Measurements from ENCODE around the gene NCOA3.

The NCOA3 gene

DNA sequence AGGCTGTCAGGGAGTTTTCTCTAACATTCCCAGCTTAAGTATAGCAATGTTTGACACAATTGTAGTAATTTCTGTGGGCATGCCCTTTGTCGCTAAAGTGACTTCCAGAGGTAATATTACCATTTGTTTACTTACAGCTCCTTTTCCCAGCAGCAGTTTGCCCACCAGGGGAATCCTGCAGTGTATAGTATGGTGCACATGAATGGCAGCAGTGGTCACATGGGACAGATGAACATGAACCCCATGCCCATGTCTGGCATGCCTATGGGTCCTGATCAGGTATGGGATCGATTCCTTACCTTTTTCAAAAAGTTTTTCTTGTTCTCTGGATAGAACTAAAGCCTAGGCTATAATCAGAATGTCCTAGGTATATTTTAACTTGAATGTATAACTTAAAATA, 151.1 kb downstream of the NCOA3 start:
- no peaks in the 10 kb centered on the region for H3K27me3 ChIP-seq (ENCODE audit: control insufficient read depth in 2 of 2, insufficient read depth in 2 of 2, low read length in 2 of 2)
- no peak overlapping the region for H3K9ac ChIP-seq (ENCODE audit: low read depth in 1 of 2, low read length in 2 of 2)
- peaks cover 49 to 57% of the 10 kb centered on the region in 2 donors for H3K36me3 ChIP-seq (ENCODE audit: control insufficient read depth in 2 of 2, insufficient read depth in 2 of 2, low read length in 2 of 2)
- no peaks in the 10 kb centered on the region for H3K4me1 ChIP-seq (ENCODE audit: control insufficient read depth in 2 of 2, insufficient read depth in 2 of 2, low read length in 2 of 2)
- no peaks in the 10 kb centered on the region for H3K9me3 ChIP-seq (ENCODE audit: control insufficient read depth in 2 of 2, low read length in 2 of 2)
- no peak overlapping the region for H3K4me3 ChIP-seq (ENCODE audit: low read length in 2 of 2)
- H3K27ac ChIP-seq (ENCODE audit: low read depth in 2 of 2, low read length in 2 of 2), result no peak overlapping the region

DNA sequence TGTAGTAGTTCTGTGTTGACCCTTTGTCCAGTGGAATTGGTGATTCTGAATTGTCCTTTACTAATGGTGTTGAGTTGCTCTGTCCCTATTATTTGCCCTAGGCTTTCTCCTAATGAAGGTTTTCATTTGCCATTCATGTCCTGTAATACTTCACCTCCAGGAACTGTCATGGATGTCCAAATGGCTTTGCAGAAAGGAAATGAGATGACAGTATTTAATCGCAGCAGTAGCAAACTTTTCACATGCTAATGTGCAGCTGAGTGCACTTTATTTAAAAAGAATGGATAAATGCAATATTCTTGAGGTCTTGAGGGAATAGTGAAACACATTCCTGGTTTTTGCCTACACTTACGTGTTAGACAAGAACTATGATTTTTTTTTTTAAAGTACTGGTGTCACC, 152.2 kb downstream of the NCOA3 start:
- H3K9me3 ChIP-seq (ENCODE audit: control insufficient read depth in 2 of 2, low read length in 2 of 2), result no peaks in the 10 kb centered on the region
- no peak overlapping the region for H3K27ac ChIP-seq (ENCODE audit: low read depth in 2 of 2, low read length in 2 of 2)
- no peaks in the 10 kb centered on the region for H3K4me1 ChIP-seq (ENCODE audit: control insufficient read depth in 2 of 2, insufficient read depth in 2 of 2, low read length in 2 of 2)
- H3K36me3 ChIP-seq (ENCODE audit: control insufficient read depth in 2 of 2, insufficient read depth in 2 of 2, low read length in 2 of 2), result peaks cover 51 to 56% of the 10 kb centered on the region in 2 donors
- no peaks in the 10 kb centered on the region for H3K27me3 ChIP-seq (ENCODE audit: control insufficient read depth in 2 of 2, insufficient read depth in 2 of 2, low read length in 2 of 2)
- no peak overlapping the region for H3K9ac ChIP-seq (ENCODE audit: low read depth in 1 of 2, low read length in 2 of 2)
- no peak overlapping the region for H3K4me3 ChIP-seq (ENCODE audit: low read length in 2 of 2)

DNA sequence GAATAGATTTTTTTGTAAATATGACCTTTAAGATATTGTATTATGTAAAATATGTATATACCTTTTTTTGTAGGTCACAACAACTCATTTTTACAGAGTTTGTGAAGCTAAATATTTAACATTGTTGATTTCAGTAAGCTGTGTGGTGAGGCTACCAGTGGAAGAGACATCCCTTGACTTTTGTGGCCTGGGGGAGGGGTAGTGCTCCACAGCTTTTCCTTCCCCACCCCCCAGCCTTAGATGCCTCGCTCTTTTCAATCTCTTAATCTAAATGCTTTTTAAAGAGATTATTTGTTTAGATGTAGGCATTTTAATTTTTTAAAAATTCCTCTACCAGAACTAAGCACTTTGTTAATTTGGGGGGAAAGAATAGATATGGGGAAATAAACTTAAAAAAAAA, 152.7 kb downstream of the NCOA3 start:
- H3K36me3 ChIP-seq (ENCODE audit: control insufficient read depth in 2 of 2, insufficient read depth in 2 of 2, low read length in 2 of 2), result peaks cover 50 to 56% of the 10 kb centered on the region in 2 donors

DNA sequence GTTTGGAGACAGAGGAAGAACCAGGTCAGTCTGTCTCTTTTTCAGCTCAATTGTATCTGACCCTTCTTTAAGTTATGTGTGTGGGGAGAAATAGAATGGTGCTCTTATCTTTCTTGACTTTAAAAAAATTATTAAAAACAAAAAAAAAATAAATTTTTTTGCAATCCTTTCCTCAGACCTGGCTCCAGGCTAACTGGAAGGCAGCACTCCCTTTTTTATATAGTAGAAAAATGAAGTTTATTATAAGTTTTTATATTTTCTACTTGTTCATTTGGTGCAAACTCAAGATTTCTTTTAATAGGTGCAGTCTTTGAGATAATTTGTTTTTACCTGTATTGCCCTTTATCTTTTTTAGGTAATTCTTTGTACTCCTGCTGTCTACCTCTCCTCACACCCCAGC, 153.9 kb downstream of the NCOA3 start:
- Histone ChIP-seq H3K27me3 (ENCODE audit: control insufficient read depth in 2 of 2, insufficient read depth in 2 of 2, low read length in 2 of 2) (no peaks in the 10 kb centered on the region), H3K36me3 (ENCODE audit: control insufficient read depth in 2 of 2, insufficient read depth in 2 of 2, low read length in 2 of 2) (peaks cover 51 to 56% of the 10 kb centered on the region in 2 donors), H3K4me3 (ENCODE audit: low read length in 2 of 2) (no peak overlapping the region), H3K27ac (ENCODE audit: low read depth in 2 of 2, low read length in 2 of 2) (no peak overlapping the region), H3K9me3 (ENCODE audit: control insufficient read depth in 2 of 2, low read length in 2 of 2) (no peaks in the 10 kb centered on the region), H3K4me1 (ENCODE audit: control insufficient read depth in 2 of 2, insufficient read depth in 2 of 2, low read length in 2 of 2) (no peaks in the 10 kb centered on the region), H3K9ac (ENCODE audit: low read depth in 1 of 2, low read length in 2 of 2) (no peak overlapping the region)

More for the DNA sequence above, 152.7 kb downstream of the NCOA3 start:
- Histone ChIP-seq H3K4me1 (ENCODE audit: control insufficient read depth in 2 of 2, insufficient read depth in 2 of 2, low read length in 2 of 2) (no peaks in the 10 kb centered on the region), H3K9ac (ENCODE audit: low read depth in 1 of 2, low read length in 2 of 2) (no peak overlapping the region), H3K9me3 (ENCODE audit: control insufficient read depth in 2 of 2, low read length in 2 of 2) (no peaks in the 10 kb centered on the region), H3K27me3 (ENCODE audit: control insufficient read depth in 2 of 2, insufficient read depth in 2 of 2, low read length in 2 of 2) (no peaks in the 10 kb centered on the region), H3K27ac (ENCODE audit: low read depth in 2 of 2, low read length in 2 of 2) (no peak overlapping the region), H3K4me3 (ENCODE audit: low read length in 2 of 2) (no peak overlapping the region)

DNA sequence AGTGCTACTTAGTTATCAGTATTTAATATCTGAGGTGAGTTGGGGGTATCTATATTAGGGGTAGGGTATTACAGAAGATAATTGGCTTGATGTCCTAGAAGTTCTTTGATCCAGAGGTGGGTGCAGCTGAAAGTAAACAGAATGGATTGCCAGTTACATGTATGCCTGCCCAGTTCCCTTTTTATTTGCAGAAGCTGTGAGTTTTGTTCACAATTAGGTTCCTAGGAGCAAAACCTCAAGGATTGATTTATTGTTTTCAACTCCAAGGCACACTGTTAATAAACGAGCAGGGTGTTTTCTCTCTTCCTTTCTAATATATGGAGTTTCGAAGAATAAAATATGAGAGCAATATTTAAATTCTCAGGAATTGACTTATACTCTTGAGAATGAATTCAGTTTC, 154.6 kb downstream of the NCOA3 start:
- no peak overlapping the region for H3K4me3 ChIP-seq (ENCODE audit: low read length in 2 of 2)
- peaks cover 51 to 52% of the 10 kb centered on the region in 2 donors for H3K36me3 ChIP-seq (ENCODE audit: control insufficient read depth in 2 of 2, insufficient read depth in 2 of 2, low read length in 2 of 2)
- no peaks in the 10 kb centered on the region for H3K9me3 ChIP-seq (ENCODE audit: control insufficient read depth in 2 of 2, low read length in 2 of 2)
- H3K4me1 ChIP-seq (ENCODE audit: control insufficient read depth in 2 of 2, insufficient read depth in 2 of 2, low read length in 2 of 2), result no peaks in the 10 kb centered on the region
- no peak overlapping the region for H3K27ac ChIP-seq (ENCODE audit: low read depth in 2 of 2, low read length in 2 of 2)
- H3K9ac ChIP-seq (ENCODE audit: low read depth in 1 of 2, low read length in 2 of 2), result no peak overlapping the region
- no peaks in the 10 kb centered on the region for H3K27me3 ChIP-seq (ENCODE audit: control insufficient read depth in 2 of 2, insufficient read depth in 2 of 2, low read length in 2 of 2)

DNA sequence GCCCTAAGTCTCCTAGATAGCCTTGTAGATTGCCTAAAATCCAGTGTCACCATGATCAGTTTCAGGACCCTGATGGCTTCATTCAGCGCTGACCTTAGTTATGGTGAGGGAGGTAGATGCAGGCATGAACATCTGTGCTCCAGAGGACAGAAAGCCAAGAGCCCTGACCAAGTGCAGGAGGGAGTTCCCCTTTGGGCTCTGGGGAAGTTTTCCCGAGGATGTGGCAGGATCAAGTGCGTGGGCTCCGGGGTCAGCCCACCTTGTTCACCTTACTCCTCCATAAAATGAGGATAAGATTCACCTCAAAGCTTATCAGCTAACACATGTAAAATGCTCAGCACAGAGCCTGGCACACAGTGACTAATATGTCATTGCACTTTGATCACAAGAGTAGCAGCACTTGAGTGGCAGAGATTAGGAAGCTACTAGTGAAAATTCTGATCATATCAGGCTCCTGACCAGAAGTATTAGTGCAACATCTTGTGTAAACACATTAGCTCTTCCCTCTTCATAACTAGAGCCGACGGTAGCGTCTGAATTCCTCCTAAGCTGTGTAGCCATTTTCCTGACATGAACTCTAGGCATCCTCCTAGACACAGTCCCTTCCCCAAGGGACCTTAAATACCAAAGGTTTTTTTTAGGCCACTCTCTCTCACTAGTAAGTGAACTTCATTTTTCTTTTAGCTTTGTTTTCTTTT, 158.4 kb downstream of the NCOA3 start:
- H3K4me3 ChIP-seq (ENCODE audit: low read length in 2 of 2), result no peak overlapping the region
- no peak overlapping the region for H3K27ac ChIP-seq (ENCODE audit: low read depth in 2 of 2, low read length in 2 of 2)
- no peaks in the 10 kb centered on the region for H3K27me3 ChIP-seq (ENCODE audit: control insufficient read depth in 2 of 2, insufficient read depth in 2 of 2, low read length in 2 of 2)

DNA sequence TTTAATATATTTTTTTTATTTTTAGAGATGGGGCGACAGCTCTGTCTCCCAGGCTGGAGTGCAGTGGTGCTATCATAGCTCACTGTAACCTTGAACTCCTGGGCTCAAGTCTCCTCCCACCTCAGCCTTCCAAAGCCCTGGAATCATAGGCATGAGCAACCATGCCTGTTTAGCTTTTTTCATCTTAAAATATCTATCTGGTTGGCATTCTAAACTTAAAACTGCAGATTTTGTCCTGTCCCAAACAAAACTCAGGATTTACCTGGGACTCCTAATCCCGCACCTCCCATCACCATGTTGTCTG, 158.9 kb downstream of the NCOA3 start:
- Histone ChIP-seq H3K9me3 (ENCODE audit: control insufficient read depth in 2 of 2, low read length in 2 of 2) (no peaks in the 10 kb centered on the region), H3K9ac (ENCODE audit: low read depth in 1 of 2, low read length in 2 of 2) (no peak overlapping the region), H3K4me3 (ENCODE audit: low read length in 2 of 2) (no peak overlapping the region), H3K27me3 (ENCODE audit: control insufficient read depth in 2 of 2, insufficient read depth in 2 of 2, low read length in 2 of 2) (no peaks in the 10 kb centered on the region), H3K36me3 (ENCODE audit: control insufficient read depth in 2 of 2, insufficient read depth in 2 of 2, low read length in 2 of 2) (peaks cover 38 to 39% of the 10 kb centered on the region in 2 donors), H3K4me1 (ENCODE audit: control insufficient read depth in 2 of 2, insufficient read depth in 2 of 2, low read length in 2 of 2) (peaks cover 7% of the 10 kb centered on the region in 2 donors), H3K27ac (ENCODE audit: low read depth in 2 of 2, low read length in 2 of 2) (no peak overlapping the region)

More for the DNA sequence above, 158.4 kb downstream of the NCOA3 start:
- H3K36me3 ChIP-seq (ENCODE audit: control insufficient read depth in 2 of 2, insufficient read depth in 2 of 2, low read length in 2 of 2), result peaks cover 37 to 40% of the 10 kb centered on the region in 2 donors
- no peaks in the 10 kb centered on the region for H3K9me3 ChIP-seq (ENCODE audit: control insufficient read depth in 2 of 2, low read length in 2 of 2)
- H3K4me1 ChIP-seq (ENCODE audit: control insufficient read depth in 2 of 2, insufficient read depth in 2 of 2, low read length in 2 of 2), result peaks cover 7% of the 10 kb centered on the region in 2 donors
- no peak overlapping the region for H3K9ac ChIP-seq (ENCODE audit: low read depth in 1 of 2, low read length in 2 of 2)

DNA sequence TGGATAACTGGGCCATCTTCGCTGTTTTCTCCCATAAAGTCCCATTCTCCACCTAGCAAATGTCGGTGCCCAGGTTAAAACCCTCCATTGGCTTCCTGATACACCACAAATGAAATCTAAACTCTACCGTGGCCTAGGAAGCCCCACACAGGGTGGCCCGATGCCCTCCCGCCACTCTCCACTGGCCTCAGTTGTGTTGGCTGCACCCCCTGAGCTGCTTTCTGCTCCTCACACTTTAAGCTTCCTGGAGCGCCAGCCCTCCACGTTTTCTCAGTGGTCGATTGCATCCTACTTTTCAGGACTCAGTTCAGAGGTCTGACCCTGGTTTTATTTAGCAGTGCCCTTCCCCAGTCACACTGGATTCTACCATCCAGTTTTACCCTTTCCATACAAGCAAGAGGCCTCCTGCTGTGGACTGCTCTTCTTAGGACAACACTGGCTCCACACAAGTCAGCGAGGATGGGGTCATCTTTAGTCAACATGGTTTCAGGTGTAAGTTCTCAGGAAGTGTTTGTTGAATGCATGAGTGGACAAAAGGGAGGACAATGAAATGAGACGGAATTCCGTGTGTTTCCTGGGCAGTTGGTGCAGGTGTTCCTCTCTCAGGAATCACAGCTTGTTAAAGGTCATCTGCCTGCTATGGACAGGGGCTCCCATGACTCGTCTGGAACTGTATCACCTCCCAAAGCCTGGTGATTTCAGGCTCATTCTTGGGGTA, 159.5 kb downstream of the NCOA3 start:
- Histone ChIP-seq H3K27me3 (ENCODE audit: control insufficient read depth in 2 of 2, insufficient read depth in 2 of 2, low read length in 2 of 2) (no peaks in the 10 kb centered on the region), H3K36me3 (ENCODE audit: control insufficient read depth in 2 of 2, insufficient read depth in 2 of 2, low read length in 2 of 2) (peaks cover 38 to 43% of the 10 kb centered on the region in 2 donors), H3K4me1 (ENCODE audit: control insufficient read depth in 2 of 2, insufficient read depth in 2 of 2, low read length in 2 of 2) (peaks cover 7% of the 10 kb centered on the region in 2 donors)

DNA sequence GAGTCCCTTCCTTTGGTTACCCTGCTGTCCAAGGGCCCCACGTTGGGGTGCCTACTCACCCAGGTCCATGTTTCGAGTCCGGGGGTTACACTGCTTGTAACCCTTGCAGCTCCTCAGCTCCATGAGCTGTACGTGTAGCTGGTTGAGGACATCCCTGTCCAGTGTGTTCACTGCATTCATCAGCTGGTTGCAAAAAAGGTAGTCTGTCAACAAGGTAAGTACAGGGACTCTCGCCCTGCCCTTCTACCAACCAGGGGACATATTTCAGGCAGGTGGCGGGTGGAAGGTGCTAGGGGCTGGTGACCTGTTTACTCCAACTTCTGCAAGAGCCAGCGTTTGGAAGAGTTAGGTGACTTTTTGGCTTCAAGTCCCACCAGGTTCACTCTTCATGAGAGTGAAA, 160.0 kb downstream of the NCOA3 start:
- Histone ChIP-seq H3K9ac (ENCODE audit: low read depth in 1 of 2, low read length in 2 of 2) (no peak overlapping the region), H3K4me1 (ENCODE audit: control insufficient read depth in 2 of 2, insufficient read depth in 2 of 2, low read length in 2 of 2) (peaks cover 7% of the 10 kb centered on the region in 2 donors), H3K9me3 (ENCODE audit: control insufficient read depth in 2 of 2, low read length in 2 of 2) (no peaks in the 10 kb centered on the region), H3K27me3 (ENCODE audit: control insufficient read depth in 2 of 2, insufficient read depth in 2 of 2, low read length in 2 of 2) (no peaks in the 10 kb centered on the region), H3K4me3 (ENCODE audit: low read length in 2 of 2) (no peak overlapping the region), H3K27ac (ENCODE audit: low read depth in 2 of 2, low read length in 2 of 2) (no peak overlapping the region), H3K36me3 (ENCODE audit: control insufficient read depth in 2 of 2, insufficient read depth in 2 of 2, low read length in 2 of 2) (peaks cover 33 to 43% of the 10 kb centered on the region in 2 donors)

More for the DNA sequence above, 159.5 kb downstream of the NCOA3 start:
- Histone ChIP-seq H3K9ac (ENCODE audit: low read depth in 1 of 2, low read length in 2 of 2) (no peak overlapping the region), H3K27ac (ENCODE audit: low read depth in 2 of 2, low read length in 2 of 2) (no peak overlapping the region), H3K4me3 (ENCODE audit: low read length in 2 of 2) (no peak overlapping the region), H3K9me3 (ENCODE audit: control insufficient read depth in 2 of 2, low read length in 2 of 2) (no peaks in the 10 kb centered on the region)

DNA sequence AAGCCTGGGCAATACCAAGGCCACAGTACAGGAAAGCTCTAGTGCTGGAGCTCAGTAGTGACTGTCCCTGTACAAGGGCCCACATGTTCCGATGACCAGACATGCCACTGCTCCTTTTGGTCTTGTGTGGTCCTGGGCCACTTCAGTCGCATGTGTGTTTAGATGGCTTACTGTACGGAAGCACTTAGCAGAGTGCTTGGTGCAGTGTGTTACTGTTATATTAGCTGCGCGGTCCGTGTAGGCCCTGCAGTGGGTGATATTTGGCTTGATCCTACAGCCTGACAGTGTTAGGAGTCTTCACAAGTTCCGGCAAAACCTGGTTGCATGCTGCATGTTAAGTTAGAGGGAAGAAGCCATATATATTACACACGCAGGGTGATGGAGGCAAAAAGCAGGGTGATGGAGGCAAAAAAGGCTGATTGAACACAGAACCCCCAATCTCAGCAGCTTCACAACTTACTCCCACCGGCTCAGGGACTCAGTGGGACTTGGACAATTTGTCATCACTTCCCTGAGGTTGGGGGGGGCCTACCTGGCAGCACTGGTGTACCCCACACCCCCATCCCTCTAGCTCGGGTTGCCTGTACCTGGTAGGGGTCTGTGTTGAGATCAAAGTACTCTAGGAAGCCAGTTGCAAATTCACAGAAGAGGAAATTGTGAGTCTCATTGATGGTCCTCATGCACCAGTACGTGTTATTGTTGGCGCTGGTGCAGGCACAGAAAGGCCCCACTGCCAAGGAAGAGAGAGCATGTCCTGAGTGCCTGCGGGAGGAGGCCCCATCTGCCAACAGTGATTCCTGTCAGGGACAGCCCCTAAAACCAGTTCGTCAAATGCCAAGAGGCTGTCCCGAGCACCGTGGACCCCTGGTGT, 161.0 kb downstream of the NCOA3 start:
- H3K4me3 ChIP-seq (ENCODE audit: low read length in 2 of 2), result no peak overlapping the region
- no peaks in the 10 kb centered on the region for H3K9me3 ChIP-seq (ENCODE audit: control insufficient read depth in 2 of 2, low read length in 2 of 2)
- H3K36me3 ChIP-seq (ENCODE audit: control insufficient read depth in 2 of 2, insufficient read depth in 2 of 2, low read length in 2 of 2), result peaks cover 33 to 43% of the 10 kb centered on the region in 2 donors
- no peak overlapping the region for H3K27ac ChIP-seq (ENCODE audit: low read depth in 2 of 2, low read length in 2 of 2)
- peaks cover 7% of the 10 kb centered on the region in 2 donors for H3K4me1 ChIP-seq (ENCODE audit: control insufficient read depth in 2 of 2, insufficient read depth in 2 of 2, low read length in 2 of 2)
- H3K27me3 ChIP-seq (ENCODE audit: control insufficient read depth in 2 of 2, insufficient read depth in 2 of 2, low read length in 2 of 2), result no peaks in the 10 kb centered on the region
- H3K9ac ChIP-seq (ENCODE audit: low read depth in 1 of 2, low read length in 2 of 2), result no peak overlapping the region

All from mucosa of rectum (tissue), 2 donors.